GM23338 (cell line): Measurements from ENCODE around the gene CAMK1. TPM values are rescaled to one million over a fixed set of nuclear protein-coding genes. Genes with fewer than 3 reads are reported as not detected.

Experiments
- ATAC-seq: fragments of 200-7000 bp; cut with Tn5 transposase; 3 replicates; pipeline ENCODE4 v1.9.1; 2020
- DNase-seq: peaks from one replicate; pipeline ENCODE4 v3.0.0-alpha.2; 2015; ENCODE audit warnings: low spot score
- H2AFZ ChIP-seq: fragments of 200-600 bp; sonication (generic); 2 replicates; pipeline ENCODE4 v1.8.0; 2016; ENCODE audit warnings: antibody characterized with exemption, mild to moderate bottlenecking, moderate library complexity
- H3F3A ChIP-seq: fragments of 200-600 bp; sonication (generic); replicated peaks from 2 replicates; pipeline ENCODE4 v1.8.0; 2017; ENCODE audit warnings: antibody characterized with exemption, mixed run types, low read depth
- H3K27ac ChIP-seq: fragments of 200-600 bp; sonication (generic); 2 replicates; pipeline ENCODE4 v1.6.1; 2016; ENCODE audit warnings: low read depth
- H3K27me3 ChIP-seq: fragments of 200-600 bp; sonication (generic); 2 replicates; pipeline ENCODE4 v1.8.0; 2016; ENCODE audit warnings: mild to moderate bottlenecking, mixed run types, moderate library complexity; ENCODE audit not compliant: insufficient read depth
- H3K36me3 ChIP-seq: fragments of 200-600 bp; sonication (generic); 2 replicates; pipeline ENCODE4 v1.8.0; 2016; ENCODE audit warnings: mild to moderate bottlenecking; ENCODE audit not compliant: insufficient read depth
- H3K4me1 ChIP-seq: fragments of 200-600 bp; sonication (generic); 2 replicates; pipeline ENCODE4 v1.8.0; 2016; ENCODE audit warnings: mild to moderate bottlenecking, moderate library complexity; ENCODE audit not compliant: insufficient read depth
- H3K4me2 ChIP-seq: fragments of 200-600 bp; sonication (generic); 2 replicates; pipeline ENCODE4 v1.7.1; 2017; ENCODE audit warnings: mixed run types
- H3K4me3 ChIP-seq: fragments of 200-600 bp; sonication (generic); 2 replicates; pipeline ENCODE4 v1.6.1; 2016; ENCODE audit warnings: mixed run types
- H3K79me2 ChIP-seq: fragments of 200-600 bp; sonication (generic); replicated peaks from 2 replicates; pipeline ENCODE4 v1.8.0; 2017; ENCODE audit warnings: mild to moderate bottlenecking; ENCODE audit not compliant: insufficient read depth
- H3K9me2 ChIP-seq: fragments of 200-600 bp; sonication (generic); 2 replicates; pipeline ENCODE4 v1.8.0; 2017; ENCODE audit not compliant: insufficient read depth
- H4K20me1 ChIP-seq: fragments of 200-600 bp; sonication (generic); replicated peaks from 2 replicates; pipeline ENCODE4 v1.8.0; 2017; ENCODE audit warnings: mild to moderate bottlenecking; ENCODE audit not compliant: insufficient read depth
- H3K27ac Mint-ChIP-seq: 2 replicates; pipeline ENCODE4 v1.8.0; 2020; ENCODE audit warnings: inconsistent platforms, mild to moderate bottlenecking, moderate library complexity, mixed read lengths
- H3K27me3 Mint-ChIP-seq: 3 replicates; pipeline ENCODE4 v1.8.0; 2022; ENCODE audit warnings: low read depth, mild to moderate bottlenecking, moderate library complexity, mixed read lengths, inconsistent platforms; ENCODE audit not compliant: insufficient read depth, poor library complexity
- H3K36me3 Mint-ChIP-seq: 3 replicates; pipeline ENCODE4 v1.8.0; 2021; ENCODE audit warnings: low read depth, mild to moderate bottlenecking, inconsistent platforms, moderate library complexity, mixed read lengths
- H3K4me1 Mint-ChIP-seq: 3 replicates; pipeline ENCODE4 v1.8.0; 2020; ENCODE audit warnings: mild to moderate bottlenecking, inconsistent platforms, mixed read lengths
- H3K4me3 Mint-ChIP-seq: 3 replicates; pipeline ENCODE4 v1.8.0; 2021; ENCODE audit warnings: moderate library complexity, mild to moderate bottlenecking, inconsistent platforms, mixed read lengths
- H3K9me3 Mint-ChIP-seq: 3 replicates; pipeline ENCODE4 v1.8.0; 2020; ENCODE audit warnings: moderate library complexity, mild to moderate bottlenecking, inconsistent platforms, mixed read lengths
- CREB1 ChIP-seq: fragments of 250-450 bp; sonication (Bioruptor Pico); IDR thresholded peaks from 2 replicates; pipeline ENCODE4 v1.5.0; 2020; ENCODE audit warnings: low read depth, mild to moderate bottlenecking, moderate library complexity
- EZH2 ChIP-seq: fragments of 200-600 bp; sonication (generic); IDR thresholded peaks from one replicate; pipeline ENCODE4 v1.8.0; 2017; ENCODE audit warnings: antibody characterized with exemption, mild to moderate bottlenecking, low read depth; ENCODE audit not compliant: unreplicated experiment
- EZH2phosphoT487 ChIP-seq: fragments of 200-600 bp; sonication (generic); IDR thresholded peaks from one replicate; pipeline ENCODE4 v1.8.1; 2018; ENCODE audit warnings: antibody characterized with exemption; ENCODE audit not compliant: unreplicated experiment
- JUNB ChIP-seq: IDR thresholded peaks from one replicate; pipeline ENCODE4 v1.6.1; 2016; ENCODE audit warnings: antibody characterized with exemption; ENCODE audit not compliant: unreplicated experiment
- NANOG ChIP-seq: IDR thresholded peaks from 2 replicates; pipeline ENCODE4 v1.6.1; 2016; ENCODE audit warnings: antibody characterized with exemption, borderline replicate concordance
- POLR2AphosphoS5 ChIP-seq: IDR thresholded peaks from 2 replicates; pipeline ENCODE4 v1.6.1; 2016; ENCODE audit warnings: antibody characterized with exemption, low read depth
- STAT1 ChIP-seq: IDR thresholded peaks from one replicate; pipeline ENCODE4 v1.6.1; 2016; ENCODE audit warnings: antibody characterized with exemption; ENCODE audit not compliant: unreplicated experiment
- ZNF114 ChIP-seq: fragments of 250-450 bp; sonication (Bioruptor Pico); IDR thresholded peaks from 2 replicates; pipeline ENCODE4 v1.5.0; 2020; ENCODE audit warnings: mild to moderate bottlenecking, moderate library complexity
- ZNF331 ChIP-seq: fragments of 250-450 bp; sonication (Bioruptor Pico); IDR thresholded peaks from 2 replicates; pipeline ENCODE4 v1.5.0; 2020; ENCODE audit warnings: low read depth, mild to moderate bottlenecking, moderate library complexity
- polyA plus RNA-seq: library from polyadenylated mRNA; unstranded; fragments of >200 nt; fragmentation: Nextera tagmentation; extraction: Ambion mirVana; gene quantifications from 2 replicates; pipeline ENCODE4 v1.2.1, GENCODE V29; 2016
- total RNA-seq: library from RNA; depleted of rRNA; stranded (reverse); fragments of >200 nt; shearing (Covaris generic); gene quantifications from 2 replicates; pipeline ENCODE4 v1.2.3, GENCODE V29; 2014
- TF ChIP-seq, protein P1 (sequence below): IDR thresholded peaks from one replicate; pipeline ENCODE4 v1.6.1; 2018; ENCODE audit warnings: antibody characterized with exemption; ENCODE audit not compliant: unreplicated experiment
- TF ChIP-seq, protein P2 (sequence below): fragments of 250-450 bp; sonication (Bioruptor Pico); IDR thresholded peaks from 2 replicates; pipeline ENCODE4 v1.5.0; 2020; ENCODE audit warnings: mild to moderate bottlenecking, moderate library complexity
- TF ChIP-seq, protein P3 (sequence below), 2 experiments: fragments of 200-600 bp in 1 of 2; sonication (generic) in 1 of 2; conservative IDR thresholded peaks; 2 replicates each; pipeline versions ENCODE4 v1.5.1 to v1.6.1; 2016 to 2017; ENCODE audit warnings: antibody characterized with exemption in 2 of 2, low read depth in 2 of 2, mild to moderate bottlenecking in 2 of 2, moderate library complexity in 1 of 2
- TF ChIP-seq, protein P4 (sequence below): IDR thresholded peaks from 2 replicates; pipeline ENCODE4 v1.6.1; 2016; ENCODE audit warnings: antibody characterized with exemption

Gene CAMK1
- total and polyA plus RNA-seq, 2 experiments from 2014 or later = 4.4 TPM

DNA sequence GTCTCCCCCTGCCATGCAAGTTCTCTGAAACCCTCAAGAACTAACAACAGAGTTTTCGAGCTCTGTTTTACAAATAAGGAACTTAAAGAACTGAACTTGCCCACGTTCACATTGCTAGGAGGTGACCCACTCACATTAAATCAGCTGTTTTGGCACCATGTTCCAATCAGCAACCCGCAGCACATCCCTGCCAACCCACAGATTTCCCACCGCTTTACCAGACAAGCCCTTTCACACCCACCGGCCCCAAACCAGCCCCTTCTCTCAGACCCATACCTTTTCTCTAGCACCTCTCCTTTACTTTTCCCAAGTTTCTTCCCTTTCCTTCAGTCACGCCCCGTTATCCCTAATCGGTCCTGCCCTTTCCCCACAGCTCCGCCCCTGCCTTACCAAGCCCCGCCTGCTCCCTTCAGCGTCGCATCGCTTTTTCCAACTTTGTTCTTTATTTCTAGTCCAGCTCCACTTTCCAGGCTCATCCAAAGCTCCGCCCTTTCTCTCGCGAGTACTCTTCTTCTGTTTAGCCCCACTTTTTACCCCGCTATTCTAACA lies 39.0 kb downstream of the CAMK1 start:
- Histone ChIP-seq H2AFZ (peak overlapping the region; percentile 77), H3F3A (0 out of 2 replicates have a peak, but pooled peaks cover 8% of the 10 kb centered on the region), H4K20me1 (peaks cover 24% of the 10 kb centered on the region), H3K79me2 (peaks cover 36% of the 10 kb centered on the region), H3K4me3 (peak overlapping the region; percentile 91), H3K36me3 (peaks cover 7% of the 10 kb centered on the region; the same call in 1 of the 2 replicates), H3K4me1 (peaks cover 16% of the 10 kb centered on the region), H3K27ac (peak overlapping the region; percentile 74), H3K4me2 (peak overlapping the region; percentile 75), H3K9me2 (no peaks in the 10 kb centered on the region), H3K27me3 (no peaks in the 10 kb centered on the region)
- Mint-ChIP-seq H3K9me3 (no peaks in the 10 kb centered on the region), H3K27me3 (peaks cover 4% of the 10 kb centered on the region), H3K36me3 (peaks cover 23% of the 10 kb centered on the region), H3K4me3 (peak overlapping the region; percentile 81), H3K27ac (peak overlapping the region; percentile 70), H3K4me1 (peaks cover 25% of the 10 kb centered on the region)
- TF ChIP-seq POLR2AphosphoS5 = no peak; the same call in 1 of the 2 replicates
- TF ChIP-seq EZH2phosphoT487 = no peak
- TF ChIP-seq, protein P1, sequence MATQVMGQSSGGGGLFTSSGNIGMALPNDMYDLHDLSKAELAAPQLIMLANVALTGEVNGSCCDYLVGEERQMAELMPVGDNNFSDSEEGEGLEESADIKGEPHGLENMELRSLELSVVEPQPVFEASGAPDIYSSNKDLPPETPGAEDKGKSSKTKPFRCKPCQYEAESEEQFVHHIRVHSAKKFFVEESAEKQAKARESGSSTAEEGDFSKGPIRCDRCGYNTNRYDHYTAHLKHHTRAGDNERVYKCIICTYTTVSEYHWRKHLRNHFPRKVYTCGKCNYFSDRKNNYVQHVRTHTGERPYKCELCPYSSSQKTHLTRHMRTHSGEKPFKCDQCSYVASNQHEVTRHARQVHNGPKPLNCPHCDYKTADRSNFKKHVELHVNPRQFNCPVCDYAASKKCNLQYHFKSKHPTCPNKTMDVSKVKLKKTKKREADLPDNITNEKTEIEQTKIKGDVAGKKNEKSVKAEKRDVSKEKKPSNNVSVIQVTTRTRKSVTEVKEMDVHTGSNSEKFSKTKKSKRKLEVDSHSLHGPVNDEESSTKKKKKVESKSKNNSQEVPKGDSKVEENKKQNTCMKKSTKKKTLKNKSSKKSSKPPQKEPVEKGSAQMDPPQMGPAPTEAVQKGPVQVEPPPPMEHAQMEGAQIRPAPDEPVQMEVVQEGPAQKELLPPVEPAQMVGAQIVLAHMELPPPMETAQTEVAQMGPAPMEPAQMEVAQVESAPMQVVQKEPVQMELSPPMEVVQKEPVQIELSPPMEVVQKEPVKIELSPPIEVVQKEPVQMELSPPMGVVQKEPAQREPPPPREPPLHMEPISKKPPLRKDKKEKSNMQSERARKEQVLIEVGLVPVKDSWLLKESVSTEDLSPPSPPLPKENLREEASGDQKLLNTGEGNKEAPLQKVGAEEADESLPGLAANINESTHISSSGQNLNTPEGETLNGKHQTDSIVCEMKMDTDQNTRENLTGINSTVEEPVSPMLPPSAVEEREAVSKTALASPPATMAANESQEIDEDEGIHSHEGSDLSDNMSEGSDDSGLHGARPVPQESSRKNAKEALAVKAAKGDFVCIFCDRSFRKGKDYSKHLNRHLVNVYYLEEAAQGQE = no peak
- no peak for TF ChIP-seq CREB1 (CRISPR knock-in tag)
- no peak for TF ChIP-seq STAT1
- TF ChIP-seq, protein P2, sequence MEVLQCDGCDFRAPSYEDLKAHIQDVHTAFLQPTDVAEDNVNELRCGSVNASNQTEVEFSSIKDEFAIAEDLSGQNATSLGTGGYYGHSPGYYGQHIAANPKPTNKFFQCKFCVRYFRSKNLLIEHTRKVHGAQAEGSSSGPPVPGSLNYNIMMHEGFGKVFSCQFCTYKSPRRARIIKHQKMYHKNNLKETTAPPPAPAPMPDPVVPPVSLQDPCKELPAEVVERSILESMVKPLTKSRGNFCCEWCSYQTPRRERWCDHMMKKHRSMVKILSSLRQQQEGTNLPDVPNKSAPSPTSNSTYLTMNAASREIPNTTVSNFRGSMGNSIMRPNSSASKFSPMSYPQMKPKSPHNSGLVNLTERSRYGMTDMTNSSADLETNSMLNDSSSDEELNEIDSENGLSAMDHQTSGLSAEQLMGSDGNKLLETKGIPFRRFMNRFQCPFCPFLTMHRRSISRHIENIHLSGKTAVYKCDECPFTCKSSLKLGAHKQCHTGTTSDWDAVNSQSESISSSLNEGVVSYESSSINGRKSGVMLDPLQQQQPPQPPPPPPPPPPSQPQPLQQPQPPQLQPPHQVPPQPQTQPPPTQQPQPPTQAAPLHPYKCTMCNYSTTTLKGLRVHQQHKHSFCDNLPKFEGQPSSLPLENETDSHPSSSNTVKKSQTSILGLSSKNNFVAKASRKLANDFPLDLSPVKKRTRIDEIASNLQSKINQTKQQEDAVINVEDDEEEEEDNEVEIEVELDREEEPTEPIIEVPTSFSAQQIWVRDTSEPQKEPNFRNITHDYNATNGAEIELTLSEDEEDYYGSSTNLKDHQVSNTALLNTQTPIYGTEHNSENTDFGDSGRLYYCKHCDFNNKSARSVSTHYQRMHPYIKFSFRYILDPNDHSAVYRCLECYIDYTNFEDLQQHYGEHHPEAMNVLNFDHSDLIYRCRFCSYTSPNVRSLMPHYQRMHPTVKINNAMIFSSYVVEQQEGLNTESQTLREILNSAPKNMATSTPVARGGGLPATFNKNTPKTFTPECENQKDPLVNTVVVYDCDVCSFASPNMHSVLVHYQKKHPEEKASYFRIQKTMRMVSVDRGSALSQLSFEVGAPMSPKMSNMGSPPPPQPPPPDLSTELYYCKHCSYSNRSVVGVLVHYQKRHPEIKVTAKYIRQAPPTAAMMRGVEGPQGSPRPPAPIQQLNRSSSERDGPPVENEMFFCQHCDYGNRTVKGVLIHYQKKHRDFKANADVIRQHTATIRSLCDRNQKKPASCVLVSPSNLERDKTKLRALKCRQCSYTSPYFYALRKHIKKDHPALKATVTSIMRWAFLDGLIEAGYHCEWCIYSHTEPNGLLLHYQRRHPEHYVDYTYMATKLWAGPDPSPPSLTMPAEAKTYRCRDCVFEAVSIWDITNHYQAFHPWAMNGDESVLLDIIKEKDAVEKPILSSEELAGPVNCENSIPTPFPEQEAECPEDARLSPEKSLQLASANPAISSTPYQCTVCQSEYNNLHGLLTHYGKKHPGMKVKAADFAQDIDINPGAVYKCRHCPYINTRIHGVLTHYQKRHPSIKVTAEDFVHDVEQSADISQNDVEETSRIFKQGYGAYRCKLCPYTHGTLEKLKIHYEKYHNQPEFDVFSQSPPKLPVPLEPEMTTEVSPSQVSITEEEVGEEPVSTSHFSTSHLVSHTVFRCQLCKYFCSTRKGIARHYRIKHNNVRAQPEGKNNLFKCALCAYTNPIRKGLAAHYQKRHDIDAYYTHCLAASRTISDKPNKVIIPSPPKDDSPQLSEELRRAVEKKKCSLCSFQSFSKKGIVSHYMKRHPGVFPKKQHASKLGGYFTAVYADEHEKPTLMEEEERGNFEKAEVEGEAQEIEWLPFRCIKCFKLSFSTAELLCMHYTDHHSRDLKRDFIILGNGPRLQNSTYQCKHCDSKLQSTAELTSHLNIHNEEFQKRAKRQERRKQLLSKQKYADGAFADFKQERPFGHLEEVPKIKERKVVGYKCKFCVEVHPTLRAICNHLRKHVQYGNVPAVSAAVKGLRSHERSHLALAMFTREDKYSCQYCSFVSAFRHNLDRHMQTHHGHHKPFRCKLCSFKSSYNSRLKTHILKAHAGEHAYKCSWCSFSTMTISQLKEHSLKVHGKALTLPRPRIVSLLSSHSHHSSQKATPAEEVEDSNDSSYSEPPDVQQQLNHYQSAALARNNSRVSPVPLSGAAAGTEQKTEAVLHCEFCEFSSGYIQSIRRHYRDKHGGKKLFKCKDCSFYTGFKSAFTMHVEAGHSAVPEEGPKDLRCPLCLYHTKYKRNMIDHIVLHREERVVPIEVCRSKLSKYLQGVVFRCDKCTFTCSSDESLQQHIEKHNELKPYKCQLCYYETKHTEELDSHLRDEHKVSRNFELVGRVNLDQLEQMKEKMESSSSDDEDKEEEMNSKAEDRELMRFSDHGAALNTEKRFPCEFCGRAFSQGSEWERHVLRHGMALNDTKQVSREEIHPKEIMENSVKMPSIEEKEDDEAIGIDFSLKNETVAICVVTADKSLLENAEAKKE (CRISPR knock-in tag) = no peak
- TF ChIP-seq, protein P3, sequence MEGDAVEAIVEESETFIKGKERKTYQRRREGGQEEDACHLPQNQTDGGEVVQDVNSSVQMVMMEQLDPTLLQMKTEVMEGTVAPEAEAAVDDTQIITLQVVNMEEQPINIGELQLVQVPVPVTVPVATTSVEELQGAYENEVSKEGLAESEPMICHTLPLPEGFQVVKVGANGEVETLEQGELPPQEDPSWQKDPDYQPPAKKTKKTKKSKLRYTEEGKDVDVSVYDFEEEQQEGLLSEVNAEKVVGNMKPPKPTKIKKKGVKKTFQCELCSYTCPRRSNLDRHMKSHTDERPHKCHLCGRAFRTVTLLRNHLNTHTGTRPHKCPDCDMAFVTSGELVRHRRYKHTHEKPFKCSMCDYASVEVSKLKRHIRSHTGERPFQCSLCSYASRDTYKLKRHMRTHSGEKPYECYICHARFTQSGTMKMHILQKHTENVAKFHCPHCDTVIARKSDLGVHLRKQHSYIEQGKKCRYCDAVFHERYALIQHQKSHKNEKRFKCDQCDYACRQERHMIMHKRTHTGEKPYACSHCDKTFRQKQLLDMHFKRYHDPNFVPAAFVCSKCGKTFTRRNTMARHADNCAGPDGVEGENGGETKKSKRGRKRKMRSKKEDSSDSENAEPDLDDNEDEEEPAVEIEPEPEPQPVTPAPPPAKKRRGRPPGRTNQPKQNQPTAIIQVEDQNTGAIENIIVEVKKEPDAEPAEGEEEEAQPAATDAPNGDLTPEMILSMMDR (conservative IDR thresholded peaks at IDR 0.05; ENCODE audit: low read depth in 2 of 2) = no peak
- TF ChIP-seq, protein P4, sequence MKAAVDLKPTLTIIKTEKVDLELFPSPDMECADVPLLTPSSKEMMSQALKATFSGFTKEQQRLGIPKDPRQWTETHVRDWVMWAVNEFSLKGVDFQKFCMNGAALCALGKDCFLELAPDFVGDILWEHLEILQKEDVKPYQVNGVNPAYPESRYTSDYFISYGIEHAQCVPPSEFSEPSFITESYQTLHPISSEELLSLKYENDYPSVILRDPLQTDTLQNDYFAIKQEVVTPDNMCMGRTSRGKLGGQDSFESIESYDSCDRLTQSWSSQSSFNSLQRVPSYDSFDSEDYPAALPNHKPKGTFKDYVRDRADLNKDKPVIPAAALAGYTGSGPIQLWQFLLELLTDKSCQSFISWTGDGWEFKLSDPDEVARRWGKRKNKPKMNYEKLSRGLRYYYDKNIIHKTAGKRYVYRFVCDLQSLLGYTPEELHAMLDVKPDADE = no peak
- no peak for TF ChIP-seq NANOG
- no peak for TF ChIP-seq ZNF114 (CRISPR knock-in tag)
- TF ChIP-seq JUNB = no peak
- no peak for TF ChIP-seq ZNF331 (CRISPR knock-in tag)
- TF ChIP-seq EZH2 = no peak
- DNase-seq (peak; percentile 96), ATAC-seq (peak; percentile 71)
